SK-N-SH (cell line): Measurements from ENCODE around the gene CIDEC.

Experiments
- EZH2phosphoT487 ChIP-seq: fragments of 200-600 bp; sonication (generic); IDR thresholded peaks from 2 replicates; pipeline ENCODE4 v1.6.1; 2017; ENCODE audit warnings: low read depth, mixed run types, mild to moderate bottlenecking, antibody characterized with exemption, moderate library complexity, borderline replicate concordance
- FOSL2 ChIP-seq: IDR thresholded peaks from 2 replicates; pipeline ENCODE4 v1.4.0; 2012; ENCODE audit warnings: low read depth, mild to moderate bottlenecking, moderate library complexity, borderline replicate concordance
- GABPA ChIP-seq: IDR thresholded peaks from 2 replicates; pipeline ENCODE4 v1.4.0; 2012; ENCODE audit warnings: low read depth, mild to moderate bottlenecking
- GATA2 ChIP-seq: sonication (generic); formaldehyde crosslinking; IDR thresholded peaks from 2 replicates; pipeline ENCODE4 v1.5.0; 2020; ENCODE audit warnings: mild to moderate bottlenecking, missing genetic modification reagents
- NRF1 ChIP-seq: IDR thresholded peaks from 2 replicates; pipeline ENCODE4 v1.6.1; 2012; ENCODE audit warnings: low read depth, mild to moderate bottlenecking, low read length
- POLR2AphosphoS5 ChIP-seq: IDR thresholded peaks from 2 replicates; pipeline ENCODE4 v1.6.1; 2012; ENCODE audit warnings: low read depth, low read length
- RAD21 ChIP-seq: IDR thresholded peaks from 2 replicates; pipeline ENCODE4 v1.6.1; 2012; ENCODE audit warnings: mild to moderate bottlenecking, low read length
- TF ChIP-seq, protein P1 (sequence below): IDR thresholded peaks from 2 replicates; pipeline ENCODE4 v1.6.1; 2012; ENCODE audit warnings: mild to moderate bottlenecking, low read depth, low read length, moderate library complexity
- TF ChIP-seq, protein P2 (sequence below): fragments of 200-600 bp; sonication (generic); IDR thresholded peaks from 2 replicates; pipeline ENCODE4 v1.6.1; 2017; ENCODE audit warnings: antibody characterized with exemption, mild to moderate bottlenecking, moderate library complexity

DNA sequence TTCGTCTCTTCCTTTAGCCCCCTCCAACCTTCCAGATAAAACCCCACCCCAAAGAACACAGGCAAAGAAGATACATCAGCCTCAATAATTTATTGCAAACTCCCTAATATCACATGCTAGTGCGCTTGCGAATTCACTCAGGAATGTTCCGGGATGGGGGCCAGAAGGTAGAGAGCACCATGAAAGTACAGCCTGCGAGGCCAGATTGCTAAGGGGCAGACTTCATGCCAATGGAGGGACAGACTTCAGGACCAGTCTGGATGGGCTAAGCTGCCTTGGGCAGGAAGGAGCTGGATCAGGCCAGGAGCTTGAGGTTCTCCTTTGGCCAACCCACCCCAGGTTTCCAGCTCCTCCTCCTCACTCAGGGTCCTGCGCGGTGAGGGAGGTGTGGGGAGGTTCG is 13.4 kb downstream of the CIDEC start:
- TF ChIP-seq FOSL2 (no peak), EZH2phosphoT487 (no peak), GATA2 (CRISPR knock-in tag) (no peak), RAD21 (no peak), GABPA (no peak), NRF1 (no peak), POLR2AphosphoS5 (no peak)
- TF ChIP-seq, protein P1, sequence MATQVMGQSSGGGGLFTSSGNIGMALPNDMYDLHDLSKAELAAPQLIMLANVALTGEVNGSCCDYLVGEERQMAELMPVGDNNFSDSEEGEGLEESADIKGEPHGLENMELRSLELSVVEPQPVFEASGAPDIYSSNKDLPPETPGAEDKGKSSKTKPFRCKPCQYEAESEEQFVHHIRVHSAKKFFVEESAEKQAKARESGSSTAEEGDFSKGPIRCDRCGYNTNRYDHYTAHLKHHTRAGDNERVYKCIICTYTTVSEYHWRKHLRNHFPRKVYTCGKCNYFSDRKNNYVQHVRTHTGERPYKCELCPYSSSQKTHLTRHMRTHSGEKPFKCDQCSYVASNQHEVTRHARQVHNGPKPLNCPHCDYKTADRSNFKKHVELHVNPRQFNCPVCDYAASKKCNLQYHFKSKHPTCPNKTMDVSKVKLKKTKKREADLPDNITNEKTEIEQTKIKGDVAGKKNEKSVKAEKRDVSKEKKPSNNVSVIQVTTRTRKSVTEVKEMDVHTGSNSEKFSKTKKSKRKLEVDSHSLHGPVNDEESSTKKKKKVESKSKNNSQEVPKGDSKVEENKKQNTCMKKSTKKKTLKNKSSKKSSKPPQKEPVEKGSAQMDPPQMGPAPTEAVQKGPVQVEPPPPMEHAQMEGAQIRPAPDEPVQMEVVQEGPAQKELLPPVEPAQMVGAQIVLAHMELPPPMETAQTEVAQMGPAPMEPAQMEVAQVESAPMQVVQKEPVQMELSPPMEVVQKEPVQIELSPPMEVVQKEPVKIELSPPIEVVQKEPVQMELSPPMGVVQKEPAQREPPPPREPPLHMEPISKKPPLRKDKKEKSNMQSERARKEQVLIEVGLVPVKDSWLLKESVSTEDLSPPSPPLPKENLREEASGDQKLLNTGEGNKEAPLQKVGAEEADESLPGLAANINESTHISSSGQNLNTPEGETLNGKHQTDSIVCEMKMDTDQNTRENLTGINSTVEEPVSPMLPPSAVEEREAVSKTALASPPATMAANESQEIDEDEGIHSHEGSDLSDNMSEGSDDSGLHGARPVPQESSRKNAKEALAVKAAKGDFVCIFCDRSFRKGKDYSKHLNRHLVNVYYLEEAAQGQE = no peak
- TF ChIP-seq, protein P2, sequence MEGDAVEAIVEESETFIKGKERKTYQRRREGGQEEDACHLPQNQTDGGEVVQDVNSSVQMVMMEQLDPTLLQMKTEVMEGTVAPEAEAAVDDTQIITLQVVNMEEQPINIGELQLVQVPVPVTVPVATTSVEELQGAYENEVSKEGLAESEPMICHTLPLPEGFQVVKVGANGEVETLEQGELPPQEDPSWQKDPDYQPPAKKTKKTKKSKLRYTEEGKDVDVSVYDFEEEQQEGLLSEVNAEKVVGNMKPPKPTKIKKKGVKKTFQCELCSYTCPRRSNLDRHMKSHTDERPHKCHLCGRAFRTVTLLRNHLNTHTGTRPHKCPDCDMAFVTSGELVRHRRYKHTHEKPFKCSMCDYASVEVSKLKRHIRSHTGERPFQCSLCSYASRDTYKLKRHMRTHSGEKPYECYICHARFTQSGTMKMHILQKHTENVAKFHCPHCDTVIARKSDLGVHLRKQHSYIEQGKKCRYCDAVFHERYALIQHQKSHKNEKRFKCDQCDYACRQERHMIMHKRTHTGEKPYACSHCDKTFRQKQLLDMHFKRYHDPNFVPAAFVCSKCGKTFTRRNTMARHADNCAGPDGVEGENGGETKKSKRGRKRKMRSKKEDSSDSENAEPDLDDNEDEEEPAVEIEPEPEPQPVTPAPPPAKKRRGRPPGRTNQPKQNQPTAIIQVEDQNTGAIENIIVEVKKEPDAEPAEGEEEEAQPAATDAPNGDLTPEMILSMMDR = no peak
